Kidney epithelial cell (primary cell): ENCODE data around the gene FAM13C. TPM values are rescaled to one million over a fixed set of nuclear protein-coding genes. Genes with fewer than 3 reads are reported as not detected.
A peak's percentile ranks its signal among the peaks of the same experiment; 100 is the strongest.
"Not testable (repeated sequence)": the region's sequence is repeated elsewhere in the genome, so short reads cannot be mapped to it uniquely, and the experiment has no call there.

ENCODE experiments used
- DNase-seq: peaks from one replicate; pipeline ENCODE4 v3.0.0-alpha.2; 2010; ENCODE audit warnings: low read depth
- H3K27me3 ChIP-seq: 2 replicates; pipeline ENCODE4 v1.6.0; 2011; ENCODE audit warnings: low read length; ENCODE audit not compliant: control insufficient read depth, insufficient read depth
- H3K36me3 ChIP-seq: 2 replicates; pipeline ENCODE4 v1.5.1; 2011; ENCODE audit warnings: low read length; ENCODE audit not compliant: control insufficient read depth, insufficient read depth
- H3K4me3 ChIP-seq: 2 replicates; pipeline ENCODE4 v1.5.1; 2011; ENCODE audit warnings: low read depth, mild to moderate bottlenecking, control low read depth, low read length
- CTCF ChIP-seq: IDR thresholded peaks from 2 replicates; pipeline ENCODE4 v1.5.1; 2011; ENCODE audit warnings: mild to moderate bottlenecking, moderate library complexity, low read length, control low read depth, inconsistent platforms; ENCODE audit not compliant: insufficient read depth, poor library complexity, severe bottlenecking
- total RNA-seq: library from RNA; depleted of rRNA; stranded (reverse); fragments of >200 nt; gene quantifications from 2 replicates; pipeline ENCODE4 v1.2.3, GENCODE V29; 2015

Gene FAM13C
- total RNA-seq, 1 donor from 2014 or later: 0.21 TPM

GRCh38 chr10:59244871-59245270, 117.5 kb downstream of the FAM13C start:
- H3K27me3 ChIP-seq: no peaks in the 10 kb centered on the region
- no peak overlapping the region for H3K4me3 ChIP-seq
- H3K36me3 ChIP-seq: no peaks in the 10 kb centered on the region
- no peak for TF ChIP-seq CTCF
- no peak for DNase-seq

- Histone ChIP-seq H3K36me3 (no peaks in the 10 kb centered on the region), H3K4me3 (no peak overlapping the region), H3K27me3 (no peaks in the 10 kb centered on the region)
- no peak for TF ChIP-seq CTCF
- no peak for DNase-seq
These were observed 118.6 kb downstream of the FAM13C start for GRCh38 chr10:59243611-59244195.

- TF ChIP-seq CTCF: no peak
- DNase-seq: no peak
- Histone ChIP-seq H3K4me3 (no peak overlapping the region), H3K27me3 (no peaks in the 10 kb centered on the region), H3K36me3 (no peaks in the 10 kb centered on the region)
These were observed 119.4 kb downstream of the FAM13C start for GRCh38 chr10:59242991-59243390.

- no peak overlapping the region for H3K4me3 ChIP-seq
- H3K27me3 ChIP-seq: no peaks in the 10 kb centered on the region
- no peak for DNase-seq
- no peaks in the 10 kb centered on the region for H3K36me3 ChIP-seq
- TF ChIP-seq CTCF: no peak
These were observed 120.3 kb downstream of the FAM13C start for GRCh38 chr10:59242057-59242456.

GRCh38 chr10:59240582-59241183, 121.7 kb downstream of the FAM13C start:
- TF ChIP-seq CTCF: peak; percentile 43
- Histone ChIP-seq H3K36me3 (no peaks in the 10 kb centered on the region), H3K4me3 (no peak overlapping the region), H3K27me3 (no peaks in the 10 kb centered on the region)
- no peak for DNase-seq

- not testable (repeated sequence) for DNase-seq, H3K4me3 ChIP-seq, H3K27me3 ChIP-seq, H3K36me3 ChIP-seq
These were observed 123.2 kb downstream of the FAM13C start for GRCh38 chr10:59239108-59239507.
